GM21576 (cell line): Measurements from ENCODE around the gene PDE11A.
"Not testable (repeated sequence)": the region's sequence is repeated elsewhere in the genome, so short reads cannot be mapped to it uniquely, and the experiment has no call there.

Source experiments
- ATAC-seq: cut with Tn5 transposase; IDR thresholded peaks from one replicate; pipeline ENCODE4 v1.9.1; 2021; ENCODE audit warnings: mild to moderate bottlenecking, moderate library complexity; ENCODE audit not compliant: unreplicated experiment

PDE11A gene

DNA sequence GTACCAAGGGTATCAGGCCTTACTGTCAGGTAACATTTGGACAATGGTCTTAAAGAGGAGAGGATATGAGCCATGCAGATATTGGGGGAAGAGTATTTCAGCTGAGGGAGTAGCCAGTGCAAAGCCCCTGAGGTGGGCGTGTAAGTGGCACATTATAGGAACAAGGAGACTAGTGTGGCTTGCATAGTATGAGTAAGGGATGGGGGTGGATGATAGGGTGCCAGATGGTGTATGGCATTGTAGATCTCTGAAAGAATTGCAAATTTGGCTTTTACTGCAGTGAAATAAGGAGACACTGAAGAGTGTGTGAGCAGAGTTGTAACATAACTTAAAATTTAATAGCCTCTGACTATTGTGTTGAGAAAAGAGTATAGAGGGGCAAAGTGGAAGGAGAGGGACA lies 244.0 kb downstream of the PDE11A start:
- no peak for ATAC-seq

DNA sequence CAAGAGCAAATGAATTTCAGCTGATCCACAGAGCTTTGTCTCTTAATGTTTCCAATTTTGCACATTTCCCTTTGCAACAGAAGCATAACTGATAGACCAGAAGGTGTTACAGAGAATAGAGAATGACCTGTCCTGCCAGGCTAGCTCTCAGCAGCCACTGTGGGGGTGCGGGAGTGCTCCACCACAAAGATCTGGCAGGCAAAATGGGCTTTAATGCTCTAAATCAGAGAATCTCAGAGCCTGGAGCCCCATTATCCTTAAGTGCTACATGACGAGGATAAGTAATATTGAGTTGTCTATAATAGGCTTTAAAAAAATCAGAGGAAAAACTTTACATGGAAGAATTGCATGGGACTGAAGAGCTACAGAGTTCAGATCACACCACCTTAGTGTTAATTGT lies 245.7 kb downstream of the PDE11A start:
- ATAC-seq = no peak

- ATAC-seq = no peak
Measured at GRCh38 chr2:177822941-177823340, 249.6 kb downstream of the PDE11A start.

GRCh38 chr2:177818412-177818811 lies 254.2 kb downstream of the PDE11A start:
- ATAC-seq = no peak

- no peak for ATAC-seq
Measured at GRCh38 chr2:177817300-177817699, 255.3 kb downstream of the PDE11A start.

GRCh38 chr2:177816766-177817165 lies 255.8 kb downstream of the PDE11A start:
- no peak for ATAC-seq

GRCh38 chr2:177812713-177813396 lies 259.7 kb downstream of the PDE11A start:
- no peak for ATAC-seq

DNA sequence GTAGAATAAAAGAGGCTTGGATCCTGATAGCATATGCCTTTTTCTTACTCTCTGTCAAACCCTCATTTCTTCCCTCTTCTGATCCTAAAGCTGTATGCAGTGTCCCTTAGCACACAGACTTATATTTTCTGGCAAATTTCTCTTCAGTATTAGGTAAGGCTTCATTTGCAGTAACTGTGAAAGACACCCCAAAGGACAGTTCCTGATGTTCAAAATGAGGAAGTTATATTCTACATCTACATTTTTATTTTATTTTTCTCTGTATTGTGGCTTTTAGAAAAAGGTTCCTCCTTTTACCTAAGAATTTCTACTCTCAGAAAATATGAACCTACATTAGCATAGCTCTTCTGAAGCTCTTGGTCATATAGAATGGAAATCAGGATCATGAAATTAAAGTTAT lies 261.7 kb downstream of the PDE11A start:
- no peak for ATAC-seq

DNA sequence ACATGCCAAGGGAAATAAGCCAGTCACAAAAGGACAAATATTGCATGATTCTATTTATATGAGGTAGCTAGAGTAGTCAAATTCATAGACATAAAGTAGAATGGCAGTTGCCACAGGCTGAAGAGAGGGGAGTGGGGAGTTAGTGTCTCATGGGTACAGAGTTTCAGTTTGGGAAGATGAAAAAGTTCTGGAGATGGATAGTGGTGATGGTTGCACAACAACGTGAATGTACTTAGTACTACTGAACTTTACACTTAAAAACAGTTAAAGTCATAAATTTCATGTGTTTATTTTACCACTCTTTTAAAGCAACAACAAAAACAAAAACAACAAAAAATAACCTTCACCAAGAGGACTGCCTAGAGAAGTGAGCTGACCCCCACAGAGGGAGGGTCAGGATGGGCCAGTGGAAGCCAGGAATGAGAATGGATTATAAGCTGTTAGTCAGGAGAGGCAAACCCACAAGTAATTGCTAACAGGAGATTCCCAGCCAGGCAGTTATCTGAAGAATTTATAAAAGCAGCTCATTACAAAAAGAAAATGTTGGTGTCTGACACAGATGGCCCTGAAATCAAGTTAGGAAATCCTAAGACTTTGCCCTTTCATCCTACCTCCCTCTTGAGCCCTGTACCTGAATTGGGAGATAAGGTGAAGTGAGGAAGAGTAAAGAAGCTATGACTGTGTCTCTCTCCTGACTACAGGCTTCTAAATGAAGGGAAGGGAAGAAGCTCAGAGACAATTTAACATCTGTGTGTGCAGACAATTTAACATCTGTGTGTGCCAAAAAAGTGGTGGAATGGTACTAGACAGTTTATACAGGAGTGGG lies 263.4 kb downstream of the PDE11A start:
- ATAC-seq = no peak

- no peak for ATAC-seq
Measured at GRCh38 chr2:177806025-177806424, 266.6 kb downstream of the PDE11A start.

DNA sequence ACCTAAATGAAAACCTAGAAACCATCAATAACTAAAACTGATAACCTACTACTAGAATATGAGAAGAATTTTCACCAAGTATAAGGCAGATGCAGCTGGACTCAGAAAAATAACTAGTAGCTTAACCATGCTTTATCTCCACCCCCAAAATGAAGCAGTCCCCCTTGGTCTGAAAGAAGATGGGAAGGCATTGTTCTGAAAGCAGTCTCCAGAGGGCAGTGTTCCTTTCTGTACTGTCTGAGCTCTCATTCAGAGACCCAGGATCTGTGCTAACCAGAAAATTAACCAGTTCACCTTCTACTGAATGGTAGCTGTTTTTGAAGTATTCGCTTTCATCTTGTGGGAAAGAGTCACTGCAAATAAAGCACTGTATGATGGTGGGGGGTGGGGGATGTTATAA lies 273.0 kb downstream of the PDE11A start:
- no peak for ATAC-seq

GRCh38 chr2:177797808-177798207 lies 274.8 kb downstream of the PDE11A start:
- ATAC-seq = no peak

GRCh38 chr2:177796654-177797415 lies 275.7 kb downstream of the PDE11A start:
- no peak for ATAC-seq

- ATAC-seq = no peak
Measured at GRCh38 chr2:177796011-177796410, 276.6 kb downstream of the PDE11A start.

- ATAC-seq = not testable (repeated sequence)
Measured at GRCh38 chr2:177785143-177785542, 287.4 kb downstream of the PDE11A start.

GRCh38 chr2:177784745-177785067 lies 287.9 kb downstream of the PDE11A start:
- ATAC-seq = no peak

DNA sequence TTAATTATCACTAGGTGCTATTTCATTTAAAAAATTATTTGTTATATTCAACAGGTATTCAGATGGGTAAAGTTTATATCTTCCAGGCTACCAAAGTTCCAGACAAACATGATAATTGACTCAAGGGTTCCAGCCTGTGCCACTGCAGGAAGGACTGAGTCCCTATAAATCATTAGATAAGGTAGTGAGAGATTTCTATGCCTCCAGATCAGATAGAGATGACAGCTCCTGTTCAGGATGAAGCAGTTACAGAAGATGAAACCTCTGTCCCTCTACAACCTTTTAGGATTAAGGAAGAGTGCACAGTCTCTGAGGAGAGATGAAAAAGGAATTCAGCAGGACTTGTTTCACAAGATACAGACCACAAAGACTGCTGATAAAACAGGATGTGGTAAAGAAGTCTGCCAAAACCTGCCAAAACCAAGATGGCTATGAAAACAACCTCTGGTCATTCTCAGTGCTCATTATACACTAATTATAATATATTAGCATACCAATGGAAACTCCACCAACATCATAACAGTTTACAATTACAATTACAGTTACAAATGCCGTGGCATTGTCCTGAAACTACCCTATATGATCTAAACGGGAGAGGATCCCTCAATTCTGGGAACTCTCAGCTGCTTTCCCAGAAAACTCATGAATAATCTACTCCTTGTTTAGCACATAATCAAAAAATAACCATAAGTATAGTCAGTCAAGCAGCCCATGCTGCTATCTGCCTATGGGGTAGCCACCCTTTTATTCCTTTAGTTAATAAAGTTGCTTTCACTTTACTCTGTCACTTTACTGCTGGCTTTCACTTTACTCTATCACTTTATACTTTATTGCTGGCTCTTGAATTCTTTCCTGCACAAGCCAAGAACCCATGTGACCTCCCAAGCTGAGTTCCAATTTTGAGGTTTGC lies 288.5 kb downstream of the PDE11A start:
- no peak for ATAC-seq

GRCh38 chr2:177783091-177783490 lies 289.5 kb downstream of the PDE11A start:
- no peak for ATAC-seq

DNA sequence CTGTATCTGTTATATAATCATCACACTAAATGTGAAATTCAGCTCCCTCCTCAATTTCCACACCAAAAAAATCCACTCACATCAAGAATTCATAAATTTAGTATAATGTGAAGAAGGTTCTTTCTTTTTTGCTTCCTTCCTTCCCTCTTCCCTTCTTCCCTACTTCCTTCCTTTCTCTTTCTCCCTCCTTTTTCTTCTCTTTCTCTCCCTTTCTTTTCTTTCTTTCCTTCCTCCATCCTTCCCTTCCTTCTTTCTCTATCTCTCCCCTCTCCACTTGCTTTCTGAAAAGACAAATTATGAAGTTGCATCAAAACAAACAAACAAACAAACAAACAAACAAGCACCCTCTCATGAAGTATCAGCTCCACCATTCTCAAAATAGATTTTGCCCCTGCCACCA lies 290.0 kb downstream of the PDE11A start:
- ATAC-seq = no peak

DNA sequence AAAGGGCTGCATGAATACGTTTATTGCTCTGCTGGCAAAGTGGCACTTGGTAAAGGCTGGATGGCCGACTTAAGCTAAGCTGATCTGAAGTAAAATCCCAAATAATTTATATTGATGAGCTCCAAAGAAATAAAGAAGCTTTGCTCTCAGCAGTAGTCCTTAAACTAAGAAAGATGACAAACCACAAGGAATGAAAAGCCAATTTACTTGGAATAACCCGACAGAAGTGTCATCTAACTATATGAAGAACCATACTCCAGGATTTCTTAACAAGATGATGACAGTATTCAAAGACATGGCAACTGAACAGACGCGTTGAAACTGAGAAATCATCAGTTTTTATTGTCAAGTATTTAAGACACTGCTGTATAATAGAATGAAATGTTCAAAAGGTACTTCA lies 294.1 kb downstream of the PDE11A start:
- ATAC-seq = no peak

- ATAC-seq = no peak
Measured at GRCh38 chr2:177772529-177772928, 300.0 kb downstream of the PDE11A start.
